Mucosa of rectum (tissue), 2 donors: ENCODE data around the gene CLEC3A.
A peak's percentile ranks its signal among the peaks of the same experiment; 100 is the strongest.
"Not testable (repeated sequence)": the region's sequence is repeated elsewhere in the genome, so short reads cannot be mapped to it uniquely, and the experiment has no call there.

ENCODE experiments used
- H3K27ac ChIP-seq, 2 donors: one replicate each; pipeline ENCODE4 v1.7.0; 2013; ENCODE audit warnings: inconsistent platforms in 2 of 2, low read depth in 2 of 2, low read length in 2 of 2
- H3K27me3 ChIP-seq, 2 donors: one replicate each; pipeline ENCODE4 v1.7.0; 2013; ENCODE audit warnings: low read length in 2 of 2; ENCODE audit not compliant: control insufficient read depth in 2 of 2, insufficient read depth in 2 of 2
- H3K36me3 ChIP-seq, 2 donors: one replicate each; pipeline ENCODE4 v1.7.0; 2013; ENCODE audit warnings: low read length in 2 of 2; ENCODE audit not compliant: control insufficient read depth in 2 of 2, insufficient read depth in 2 of 2
- H3K4me1 ChIP-seq, 2 donors: one replicate each; pipeline ENCODE4 v1.7.0; 2013; ENCODE audit warnings: low read length in 2 of 2, mild to moderate bottlenecking in 1 of 2; ENCODE audit not compliant: control insufficient read depth in 2 of 2, insufficient read depth in 2 of 2
- H3K4me3 ChIP-seq, 2 donors: one replicate each; pipeline ENCODE4 v1.7.0; 2013; ENCODE audit warnings: low read length in 2 of 2
- H3K9ac ChIP-seq, 2 donors: one replicate each; pipeline ENCODE4 v1.7.0; 2013; ENCODE audit warnings: low read length in 2 of 2, low read depth in 1 of 2, mild to moderate bottlenecking in 1 of 2
- H3K9me3 ChIP-seq, 2 donors: one replicate each; pipeline ENCODE4 v1.7.0; 2013; ENCODE audit warnings: low read length in 2 of 2; ENCODE audit not compliant: control insufficient read depth in 2 of 2
- donor health status: healthy.
- donor health status: Normal muscosa, but diverticular disease.

Gene CLEC3A, protein sequence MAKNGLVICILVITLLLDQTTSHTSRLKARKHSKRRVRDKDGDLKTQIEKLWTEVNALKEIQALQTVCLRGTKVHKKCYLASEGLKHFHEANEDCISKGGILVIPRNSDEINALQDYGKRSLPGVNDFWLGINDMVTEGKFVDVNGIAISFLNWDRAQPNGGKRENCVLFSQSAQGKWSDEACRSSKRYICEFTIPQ

DNA sequence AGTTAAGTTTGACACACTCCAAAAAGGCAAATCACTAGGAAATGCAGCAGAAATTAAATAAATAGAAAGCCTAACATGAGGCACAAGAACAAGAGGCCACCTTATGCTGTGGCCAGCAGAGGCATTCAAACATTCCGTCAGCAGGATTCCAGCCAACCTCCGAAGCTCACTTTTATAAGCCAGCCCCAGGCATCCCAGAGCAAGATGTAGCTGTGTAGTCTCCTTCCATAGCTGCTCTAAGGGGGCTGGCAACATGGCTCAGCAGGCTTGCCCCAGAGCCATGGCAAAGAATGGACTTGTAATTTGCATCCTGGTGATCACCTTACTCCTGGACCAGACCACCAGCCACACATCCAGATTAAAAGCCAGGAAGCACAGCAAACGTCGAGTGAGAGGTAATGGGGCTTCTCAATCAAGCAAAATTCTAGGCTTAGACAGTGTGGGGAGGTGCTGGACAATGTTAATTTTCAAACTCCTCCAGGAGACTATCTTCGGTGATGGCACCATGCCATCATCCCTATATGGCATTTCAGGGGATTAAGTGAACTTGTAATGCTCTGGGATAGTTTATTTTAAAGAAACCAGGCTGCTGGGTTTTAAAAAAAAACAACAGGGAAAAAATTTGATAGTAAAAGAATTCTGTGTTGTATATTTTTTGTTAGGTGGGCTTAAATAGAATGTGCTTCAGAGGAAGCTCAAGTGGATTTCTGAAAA is at the start of gene CLEC3A:
CLEC3A (plus strand) TSS at position 202 of the 714 bp plus-strand sequence; CDS start at position 281, 79 bp downstream.
- Histone ChIP-seq H3K27me3 (no peaks in the 10 kb centered on the region), H3K4me3 (no peak within 1 kb of the TSS), H3K36me3 (no peaks in the 10 kb centered on the region)

DNA sequence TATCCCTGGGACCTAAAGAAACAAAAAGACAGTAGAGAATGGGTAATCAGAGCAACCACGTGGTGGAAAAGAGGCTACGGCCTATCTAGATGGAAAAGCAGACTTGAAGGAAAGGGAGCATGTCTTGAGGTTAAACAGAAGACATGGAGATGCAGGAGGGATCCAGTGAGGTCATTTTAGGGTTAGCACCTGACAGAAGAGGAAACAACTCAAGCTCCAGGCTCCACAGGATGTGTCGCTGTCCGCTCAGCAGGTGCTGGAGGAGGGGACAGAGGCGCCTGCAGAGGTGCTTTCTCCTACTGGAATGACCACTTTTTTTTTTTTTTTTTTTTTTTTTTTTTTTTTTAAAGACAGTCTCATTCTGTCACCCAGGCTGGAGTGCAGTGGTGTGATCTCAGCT is 47.5 kb upstream of the CLEC3A start:
- H3K4me3 ChIP-seq = no peak overlapping the region
- no peak overlapping the region for H3K9ac ChIP-seq
- H3K27ac ChIP-seq = no peak overlapping the region
- H3K4me1 ChIP-seq = no peaks in the 10 kb centered on the region
- H3K27me3 ChIP-seq = peaks cover 0 to 4% of the 10 kb centered on the region in 2 donors
- H3K36me3 ChIP-seq = no peaks in the 10 kb centered on the region
- H3K9me3 ChIP-seq = no peaks in the 10 kb centered on the region

More for the DNA sequence above, at the start of gene CLEC3A:
- Histone ChIP-seq H3K27ac (no peak within 1 kb of the TSS), H3K4me1 (no peaks in the 10 kb centered on the region), H3K9me3 (no peaks in the 10 kb centered on the region), H3K9ac (no peak within 1 kb of the TSS)

DNA sequence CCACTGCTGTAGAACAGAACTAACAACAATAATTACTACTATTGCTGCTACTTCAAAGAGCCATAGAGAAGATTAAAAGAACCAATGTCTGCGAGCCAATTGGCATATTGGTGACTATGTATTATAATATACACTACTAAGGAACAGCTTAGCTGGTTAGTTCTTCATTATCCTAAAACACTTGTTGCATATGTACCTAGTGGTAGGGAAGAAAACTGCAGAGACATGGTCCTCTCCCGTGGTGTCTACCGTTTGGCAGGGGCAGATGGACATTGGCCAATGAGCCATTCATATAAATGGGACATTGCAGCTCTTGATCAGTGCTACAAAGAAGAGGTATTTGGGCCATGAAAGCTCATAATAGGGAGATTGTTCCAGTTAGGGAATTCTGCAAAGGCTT is 46.4 kb upstream of the CLEC3A start:
- Histone ChIP-seq H3K27me3 (peaks cover 0 to 4% of the 10 kb centered on the region in 2 donors), H3K9me3 (no peaks in the 10 kb centered on the region), H3K4me1 (no peaks in the 10 kb centered on the region), H3K36me3 (no peaks in the 10 kb centered on the region), H3K4me3 (no peak overlapping the region), H3K27ac (no peak overlapping the region), H3K9ac (no peak overlapping the region)

DNA sequence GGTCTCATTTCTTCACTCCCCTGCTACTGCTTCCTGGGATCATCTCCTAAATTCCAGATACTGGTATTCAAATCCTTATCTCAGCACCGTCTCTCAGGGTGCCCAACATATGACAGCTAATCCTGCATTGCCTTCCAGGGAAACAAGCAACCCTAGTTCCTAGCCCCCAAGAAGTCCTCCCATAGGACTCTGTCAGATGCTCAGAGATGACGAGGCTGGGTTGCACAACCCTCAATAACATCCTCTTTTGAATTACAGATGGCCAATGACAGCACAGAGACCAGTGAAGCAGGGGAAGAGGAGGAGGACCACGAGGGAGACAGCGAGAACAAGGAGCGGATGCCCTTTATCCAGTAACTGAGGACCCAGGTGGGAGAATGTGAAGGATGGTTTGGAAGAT is 45.0 kb upstream of the CLEC3A start:
- H3K9ac ChIP-seq = no peak overlapping the region
- H3K27ac ChIP-seq = no peak overlapping the region
- no peak overlapping the region for H3K4me3 ChIP-seq
- H3K9me3 ChIP-seq = no peaks in the 10 kb centered on the region
- H3K36me3 ChIP-seq = no peaks in the 10 kb centered on the region
- no peaks in the 10 kb centered on the region for H3K4me1 ChIP-seq
- H3K27me3 ChIP-seq = peaks cover 0 to 4% of the 10 kb centered on the region in 2 donors

DNA sequence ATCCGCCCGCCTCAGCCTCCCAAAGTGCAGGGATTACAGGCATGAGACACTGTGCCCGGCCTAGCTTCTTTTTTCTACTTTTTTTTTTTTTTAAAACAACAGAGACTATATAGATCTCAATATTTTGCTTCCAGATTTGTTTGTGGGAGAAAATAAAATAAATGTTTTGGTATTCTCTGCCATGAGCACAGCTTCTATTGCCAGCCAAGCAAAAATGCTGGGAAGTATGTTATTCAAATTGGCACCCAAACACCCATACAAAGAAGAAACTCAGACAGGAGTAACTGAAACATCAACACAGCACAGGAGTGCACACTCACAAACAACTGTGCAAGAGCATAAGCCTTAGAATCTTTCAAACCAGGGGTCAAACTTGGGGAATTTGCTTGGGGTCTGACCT is 37.2 kb upstream of the CLEC3A start:
- H3K27me3 ChIP-seq = no peaks in the 10 kb centered on the region
- no peak overlapping the region for H3K27ac ChIP-seq
- no peaks in the 10 kb centered on the region for H3K9me3 ChIP-seq
- no peaks in the 10 kb centered on the region for H3K36me3 ChIP-seq
- H3K4me3 ChIP-seq = no peak overlapping the region
- no peak overlapping the region for H3K9ac ChIP-seq
- no peaks in the 10 kb centered on the region for H3K4me1 ChIP-seq

DNA sequence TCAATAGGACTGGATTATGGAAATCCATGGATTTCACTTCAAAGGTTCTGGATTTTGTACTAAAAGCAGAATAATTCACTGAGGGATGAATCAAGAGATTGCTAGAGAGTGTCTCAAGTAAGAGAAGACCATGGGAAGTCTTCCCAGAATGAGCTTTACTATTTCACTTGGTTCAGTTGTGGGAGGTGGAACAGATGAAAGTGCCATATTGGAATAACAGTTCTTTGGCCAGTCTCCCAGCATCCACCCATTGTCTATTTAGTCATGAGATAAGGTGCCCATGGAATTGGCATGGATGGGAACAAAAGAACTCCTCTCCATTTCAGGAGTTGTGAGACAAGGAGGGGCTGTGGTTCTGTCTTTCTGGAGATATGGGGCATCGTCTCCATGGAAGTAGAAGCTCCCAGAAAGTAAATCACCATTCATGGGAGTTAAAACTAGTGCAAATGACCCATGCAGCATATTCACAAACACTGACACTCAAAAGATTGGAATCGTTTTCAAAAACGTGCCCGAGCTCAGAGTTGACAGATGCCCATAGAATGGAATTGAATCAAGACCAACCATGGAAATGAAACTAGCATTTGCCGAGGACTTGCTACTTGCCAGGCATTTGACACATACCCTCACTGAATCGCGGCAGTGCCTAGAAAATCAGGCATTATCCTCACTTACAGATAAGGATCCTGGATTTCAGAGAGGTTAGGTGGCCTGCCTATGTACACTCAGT is 36.2 kb upstream of the CLEC3A start:
- Histone ChIP-seq H3K4me1 (no peaks in the 10 kb centered on the region), H3K27me3 (no peaks in the 10 kb centered on the region), H3K4me3 (no peak overlapping the region), H3K9ac (no peak overlapping the region), H3K27ac (no peak overlapping the region), H3K36me3 (no peaks in the 10 kb centered on the region), H3K9me3 (no peaks in the 10 kb centered on the region)

DNA sequence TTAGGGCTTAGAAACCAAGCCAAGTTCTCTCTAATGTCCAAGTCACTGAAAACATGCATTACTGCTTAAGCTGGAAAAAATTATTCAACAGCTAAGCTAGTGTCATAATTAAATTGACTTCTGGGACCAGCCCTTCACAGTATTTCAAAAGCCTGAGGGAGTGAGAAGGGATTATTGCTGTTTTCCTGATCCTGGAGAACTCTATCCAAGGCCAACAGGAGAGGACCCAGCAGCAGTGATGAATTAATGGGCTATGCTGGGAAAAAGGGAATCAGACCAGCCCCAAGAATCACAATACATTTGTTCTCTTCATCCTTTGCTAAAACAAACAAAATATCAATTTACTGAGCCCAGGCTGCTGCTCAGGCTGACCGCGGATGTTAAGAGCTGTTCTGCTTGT is 34.5 kb upstream of the CLEC3A start:
- no peaks in the 10 kb centered on the region for H3K4me1 ChIP-seq
- H3K9ac ChIP-seq = no peak overlapping the region
- H3K36me3 ChIP-seq = no peaks in the 10 kb centered on the region
- peak overlapping the region in 1 of 2 donors; percentile 33 for H3K27ac ChIP-seq
- no peak overlapping the region for H3K4me3 ChIP-seq
- H3K9me3 ChIP-seq = no peaks in the 10 kb centered on the region
- no peaks in the 10 kb centered on the region for H3K27me3 ChIP-seq

DNA sequence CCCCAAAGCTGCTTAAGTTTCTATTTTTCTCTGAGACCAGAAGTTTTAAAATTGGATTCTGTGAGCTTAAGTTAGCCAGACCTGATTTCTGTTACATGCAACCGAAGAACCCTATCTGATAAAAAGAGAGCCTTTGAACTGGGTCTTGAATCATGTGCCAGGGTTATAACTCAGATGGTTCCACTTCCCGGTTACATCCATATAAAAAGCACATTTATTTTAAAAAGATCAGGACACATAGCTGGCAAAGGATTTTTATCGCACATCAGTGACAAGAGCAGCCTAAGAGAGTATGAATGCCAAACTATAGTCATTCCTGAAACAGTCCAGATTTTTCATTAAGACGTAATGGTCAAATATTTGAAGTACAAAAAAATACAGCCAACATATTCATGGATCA is 32.5 kb upstream of the CLEC3A start:
- Histone ChIP-seq H3K9ac (no peak overlapping the region), H3K27me3 (no peaks in the 10 kb centered on the region), H3K36me3 (no peaks in the 10 kb centered on the region), H3K27ac (no peak overlapping the region), H3K4me1 (no peaks in the 10 kb centered on the region), H3K4me3 (no peak overlapping the region), H3K9me3 (no peaks in the 10 kb centered on the region)

DNA sequence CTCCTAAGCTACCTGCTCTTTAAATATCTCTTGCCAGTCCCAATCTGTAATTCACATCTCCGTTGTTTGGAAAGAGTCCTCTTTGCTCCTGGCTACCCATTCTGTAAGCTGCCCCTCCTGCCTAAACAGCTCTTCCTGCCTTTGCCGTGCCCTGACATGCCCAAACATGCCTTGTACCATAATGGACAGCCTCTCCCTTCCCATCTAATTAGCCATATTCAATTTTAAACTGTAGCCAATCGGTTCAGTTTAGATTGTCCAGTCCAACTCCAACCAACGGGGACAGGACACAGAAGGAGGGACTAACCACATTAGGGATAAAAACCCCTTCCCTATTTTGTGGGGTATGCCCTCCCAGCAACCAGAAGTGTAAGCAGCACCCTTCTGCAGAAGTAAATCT is 30.6 kb upstream of the CLEC3A start:
- H3K4me1 ChIP-seq = no peaks in the 10 kb centered on the region

DNA sequence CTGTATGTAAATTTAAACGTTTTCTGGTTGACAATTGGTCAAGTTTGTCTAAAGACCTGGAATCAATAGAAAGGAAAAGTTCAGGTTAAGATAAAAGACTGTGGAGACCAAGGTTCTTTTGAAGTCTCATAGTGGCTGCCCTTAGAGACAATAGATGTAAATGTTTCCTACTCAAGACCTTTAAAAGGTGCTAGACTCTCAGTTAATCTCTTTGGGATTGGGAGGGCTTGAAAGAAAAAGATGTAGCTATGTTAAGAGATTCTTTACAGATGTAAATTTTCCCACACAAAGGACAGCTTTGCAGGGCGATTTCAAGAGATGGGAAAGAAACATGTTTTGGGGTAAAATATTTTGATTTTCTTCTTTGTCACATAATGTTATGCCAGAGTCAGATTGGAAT is 30.0 kb upstream of the CLEC3A start:
- H3K9me3 ChIP-seq, H3K27ac ChIP-seq, H3K4me1 ChIP-seq, H3K9ac ChIP-seq, H3K27me3 ChIP-seq, H3K4me3 ChIP-seq, H3K36me3 ChIP-seq: not testable (repeated sequence)

More for the DNA sequence above, 30.6 kb upstream of the CLEC3A start:
- H3K36me3 ChIP-seq = no peaks in the 10 kb centered on the region
- H3K9me3 ChIP-seq = no peaks in the 10 kb centered on the region
- no peak overlapping the region for H3K4me3 ChIP-seq
- no peak overlapping the region for H3K9ac ChIP-seq
- no peaks in the 10 kb centered on the region for H3K27me3 ChIP-seq
- no peak overlapping the region for H3K27ac ChIP-seq
